C4-2B (cell line): ENCODE results near the gene AHRR.

Experiments used
- ZFX ChIP-seq: fragments of 450-650 bp; IDR thresholded peaks from 2 replicates; pipeline ENCODE4 v1.6.1; 2017
- TF ChIP-seq, protein P1 (sequence below): fragments of 450-650 bp; conservative IDR thresholded peaks from 2 replicates; pipeline ENCODE4 v1.5.1; 2017; ENCODE audit warnings: mild to moderate bottlenecking

DNA sequence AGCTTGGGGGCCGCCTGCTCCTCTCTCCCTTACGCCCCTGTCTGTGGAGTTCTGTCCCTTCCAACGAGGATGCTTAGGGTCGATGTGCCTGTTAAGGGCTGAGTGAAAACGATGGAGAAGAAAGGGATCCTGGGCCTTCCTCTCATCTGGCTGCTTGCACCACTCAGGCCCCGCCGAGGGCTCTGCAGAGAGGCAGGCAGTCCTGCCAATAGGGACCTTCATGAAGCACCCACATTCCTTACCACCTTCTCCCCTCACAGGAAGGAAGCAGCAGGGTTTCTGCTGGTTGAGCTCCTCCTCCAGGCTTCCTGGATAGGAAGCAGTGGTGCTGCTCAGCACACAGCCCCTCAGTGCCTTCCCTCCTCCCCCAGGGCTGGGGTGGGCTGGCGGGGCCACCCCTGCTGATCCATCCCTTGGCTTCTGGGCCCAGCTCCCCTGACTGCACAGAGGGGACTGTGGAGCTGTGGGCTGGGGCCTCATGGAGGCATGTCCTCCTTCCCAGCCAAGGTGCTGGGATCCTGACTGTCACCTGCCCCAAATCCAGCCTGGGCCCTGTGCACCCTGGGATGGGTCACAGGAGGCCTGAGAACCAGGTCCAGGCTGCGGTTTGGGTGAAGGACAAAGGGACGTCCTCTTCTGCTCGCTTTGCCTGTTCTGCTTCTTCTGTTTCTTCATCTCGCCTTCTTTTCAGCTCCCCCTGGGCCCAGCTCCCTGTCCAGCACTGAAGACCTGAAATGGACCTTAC is 50.5 kb downstream of the AHRR start:
- TF ChIP-seq, protein P1, sequence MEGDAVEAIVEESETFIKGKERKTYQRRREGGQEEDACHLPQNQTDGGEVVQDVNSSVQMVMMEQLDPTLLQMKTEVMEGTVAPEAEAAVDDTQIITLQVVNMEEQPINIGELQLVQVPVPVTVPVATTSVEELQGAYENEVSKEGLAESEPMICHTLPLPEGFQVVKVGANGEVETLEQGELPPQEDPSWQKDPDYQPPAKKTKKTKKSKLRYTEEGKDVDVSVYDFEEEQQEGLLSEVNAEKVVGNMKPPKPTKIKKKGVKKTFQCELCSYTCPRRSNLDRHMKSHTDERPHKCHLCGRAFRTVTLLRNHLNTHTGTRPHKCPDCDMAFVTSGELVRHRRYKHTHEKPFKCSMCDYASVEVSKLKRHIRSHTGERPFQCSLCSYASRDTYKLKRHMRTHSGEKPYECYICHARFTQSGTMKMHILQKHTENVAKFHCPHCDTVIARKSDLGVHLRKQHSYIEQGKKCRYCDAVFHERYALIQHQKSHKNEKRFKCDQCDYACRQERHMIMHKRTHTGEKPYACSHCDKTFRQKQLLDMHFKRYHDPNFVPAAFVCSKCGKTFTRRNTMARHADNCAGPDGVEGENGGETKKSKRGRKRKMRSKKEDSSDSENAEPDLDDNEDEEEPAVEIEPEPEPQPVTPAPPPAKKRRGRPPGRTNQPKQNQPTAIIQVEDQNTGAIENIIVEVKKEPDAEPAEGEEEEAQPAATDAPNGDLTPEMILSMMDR = no peak
- no peak for TF ChIP-seq ZFX
